Astrocyte of the spinal cord (primary cell): ENCODE measurements around the gene EIF5AL1.
A peak's percentile ranks its signal among the peaks of the same experiment; 100 is the strongest.

Experiments
- DNase-seq: peaks from one replicate; pipeline ENCODE4 v3.0.0; 2011; ENCODE audit warnings: low read depth, low spot score
- H3K4me3 ChIP-seq: 2 replicates; pipeline ENCODE4 v1.5.1; 2011; ENCODE audit warnings: low read depth, mild to moderate bottlenecking, low read length, moderate library complexity
- in situ Hi-C: cut with HindIII; loops from 2 replicates; pipeline ENCODE4 v1.10.0; 2017; ENCODE audit warnings: low sequenced_read_pairs
- TF ChIP-seq, protein P1 (sequence below): IDR thresholded peaks from 2 replicates; pipeline ENCODE4 v1.5.1; 2012; ENCODE audit warnings: low read depth, mild to moderate bottlenecking, low read length, inconsistent platforms

EIF5AL1 gene

GRCh38 chr10:79562135-79562756 is 49.9 kb downstream of the EIF5AL1 start:
- peak; percentile 49 for DNase-seq
- TF ChIP-seq, protein P1, sequence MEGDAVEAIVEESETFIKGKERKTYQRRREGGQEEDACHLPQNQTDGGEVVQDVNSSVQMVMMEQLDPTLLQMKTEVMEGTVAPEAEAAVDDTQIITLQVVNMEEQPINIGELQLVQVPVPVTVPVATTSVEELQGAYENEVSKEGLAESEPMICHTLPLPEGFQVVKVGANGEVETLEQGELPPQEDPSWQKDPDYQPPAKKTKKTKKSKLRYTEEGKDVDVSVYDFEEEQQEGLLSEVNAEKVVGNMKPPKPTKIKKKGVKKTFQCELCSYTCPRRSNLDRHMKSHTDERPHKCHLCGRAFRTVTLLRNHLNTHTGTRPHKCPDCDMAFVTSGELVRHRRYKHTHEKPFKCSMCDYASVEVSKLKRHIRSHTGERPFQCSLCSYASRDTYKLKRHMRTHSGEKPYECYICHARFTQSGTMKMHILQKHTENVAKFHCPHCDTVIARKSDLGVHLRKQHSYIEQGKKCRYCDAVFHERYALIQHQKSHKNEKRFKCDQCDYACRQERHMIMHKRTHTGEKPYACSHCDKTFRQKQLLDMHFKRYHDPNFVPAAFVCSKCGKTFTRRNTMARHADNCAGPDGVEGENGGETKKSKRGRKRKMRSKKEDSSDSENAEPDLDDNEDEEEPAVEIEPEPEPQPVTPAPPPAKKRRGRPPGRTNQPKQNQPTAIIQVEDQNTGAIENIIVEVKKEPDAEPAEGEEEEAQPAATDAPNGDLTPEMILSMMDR: peak; percentile 98
- in situ Hi-C loops: no loop called here
- H3K4me3 ChIP-seq: no peak overlapping the region

DNA sequence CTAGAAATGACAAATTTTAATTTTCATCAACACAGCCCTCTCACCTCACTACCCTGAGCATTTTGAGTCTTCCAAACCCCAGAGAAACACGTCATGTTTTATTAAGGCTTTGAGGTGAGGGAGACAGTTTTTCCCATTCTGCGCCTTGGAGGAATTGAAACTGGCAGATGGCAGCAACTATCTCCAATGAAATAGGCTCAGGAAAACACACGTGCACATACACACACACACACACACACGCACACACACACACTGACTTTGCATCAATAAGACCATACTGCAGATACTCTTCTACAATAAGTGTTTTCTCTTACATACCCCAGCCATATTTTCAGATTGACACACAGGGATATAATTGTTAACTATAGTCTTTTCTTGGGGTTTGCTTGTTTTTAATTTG is 51.1 kb downstream of the EIF5AL1 start:
- TF ChIP-seq, protein P1: no peak
- H3K4me3 ChIP-seq: no peak overlapping the region
- DNase-seq: no peak
- in situ Hi-C loops: no loop called here
